HCT116 (cell line): ENCODE measurements around the gene EEFSEC. TPM values are rescaled to one million over a fixed set of nuclear protein-coding genes. Genes with fewer than 3 reads are reported as not detected.

Source experiments
- ATAC-seq: fragments of 200-7000 bp; cut with Tn5 transposase; 2 replicates; pipeline ENCODE4 v1.9.1; 2020; ENCODE audit warnings: mild to moderate bottlenecking, moderate library complexity
- BruUV-seq: library from RNA; stranded (reverse); fragments of 400-500 nt; replicated peaks from 2 replicates; lab custom pipeline; 2021; lab: Mats Ljungman, UMichigan
- CTCF ChIA-PET: fragments of 300-600 bp; sonication (Branson Sonifier 250); formaldehyde crosslinking; loops from one replicate; lab custom pipeline; 2021; ENCODE audit warnings: antibody characterized with exemption; lab: Charles Lee
- POLR2A ChIA-PET: fragments of 300-600, 350-600 bp; sonication (Branson Sonifier 250); formaldehyde crosslinking; loops from one replicate; lab custom pipeline; 2021; ENCODE audit warnings: antibody characterized with exemption; lab: Charles Lee
- RAD21 ChIA-PET, 2 experiments: fragments of 300-600 bp; sonication (Branson Sonifier 250); formaldehyde crosslinking; loops; one replicate each; lab custom pipeline; 2023; ENCODE audit warnings: low total read pairs in 2 of 2; ENCODE audit not compliant: uncharacterized antibody in 2 of 2, unreplicated experiment in 2 of 2, low non-redundant PET in 1 of 2; lab: Charles Lee
- DNase-seq: peaks from one replicate; pipeline ENCODE4 v3.0.0-alpha.2; 2010; ENCODE audit warnings: low read depth, low spot score
- H2AFZ ChIP-seq: fragments of 200-600 bp; shearing (Covaris generic), sonication (generic); 2 replicates; pipeline ENCODE4 v1.6.1; 2017; ENCODE audit warnings: low read depth, mixed run types, mixed read lengths, antibody characterized with exemption, low read length; ENCODE audit not compliant: poor library complexity, severe bottlenecking
- H3K27ac ChIP-seq: 2 replicates; pipeline ENCODE4 v1.5.1; 2012; ENCODE audit warnings: low read depth, low read length
- H3K27me3 ChIP-seq: fragments of 200-600 bp; sonication (generic); 2 replicates; pipeline ENCODE4 v1.6.1; 2016; ENCODE audit warnings: mixed run types, low read length, mixed read lengths; ENCODE audit not compliant: insufficient read depth
- H3K36me3 ChIP-seq, 2 experiments: fragments of 200-500 bp in 1 of 2; fragments of 200-600 bp in 1 of 2; sonication (Bioruptor generic) in 1 of 2; sonication (generic) in 1 of 2; 2 replicates each; pipeline versions ENCODE4 v1.5.1 to v1.6.1; 2014 to 2016; ENCODE audit warnings: low read length in 2 of 2, inconsistent platforms in 1 of 2, mixed read lengths in 1 of 2, mixed run types in 1 of 2; ENCODE audit not compliant: insufficient read depth in 2 of 2, control insufficient read depth in 1 of 2
- H3K4me1 ChIP-seq, 2 experiments: fragments of 200-600 bp in 1 of 2; sonication (generic) in 1 of 2; 2 replicates each; pipeline versions ENCODE4 v1.5.1 to v1.6.1; 2012 to 2017; ENCODE audit warnings: low read length in 2 of 2, inconsistent platforms in 1 of 2, mild to moderate bottlenecking in 1 of 2, mixed read lengths in 1 of 2, mixed run types in 1 of 2, moderate library complexity in 1 of 2; ENCODE audit not compliant: insufficient read depth in 2 of 2, control insufficient read depth in 1 of 2
- H3K4me2 ChIP-seq: fragments of 200-600 bp; sonication (generic); 2 replicates; pipeline ENCODE4 v1.6.1; 2017; ENCODE audit warnings: mixed run types, low read length, mixed read lengths
- H3K4me3 ChIP-seq, 2 experiments: fragments of 200-600 bp in 1 of 2; sonication (generic) in 1 of 2; replicated peaks in 1 of 2; 2 replicates each; pipeline ENCODE4 v1.5.1; 2011 to 2016; ENCODE audit warnings: low read length in 2 of 2, control low read depth in 1 of 2, low read depth in 1 of 2, mild to moderate bottlenecking in 1 of 2, mixed read lengths in 1 of 2, mixed run types in 1 of 2
- H3K79me2 ChIP-seq: fragments of 200-600 bp; sonication (generic); 2 replicates; pipeline ENCODE4 v1.6.1; 2017; ENCODE audit warnings: mild to moderate bottlenecking, mixed run types, low read length, moderate library complexity, mixed read lengths; ENCODE audit not compliant: insufficient read depth
- H3K9ac ChIP-seq: fragments of 200-600 bp; sonication (generic); 2 replicates; pipeline ENCODE4 v1.6.1; 2016; ENCODE audit warnings: low read length, mixed read lengths
- H3K9me2 ChIP-seq: fragments of 200-600 bp; sonication (generic), shearing (Covaris generic); 2 replicates; pipeline ENCODE4 v1.6.1; 2017; ENCODE audit warnings: mixed run types, mild to moderate bottlenecking, moderate library complexity; ENCODE audit not compliant: insufficient read depth
- H3K9me3 ChIP-seq, 2 experiments: fragments of 200-500 bp in 1 of 2; fragments of 200-600 bp in 1 of 2; sonication (Bioruptor generic) in 1 of 2; sonication (generic) in 1 of 2; 2 replicates each; pipeline ENCODE4 v1.6.1; 2014 to 2017; ENCODE audit warnings: low read length in 2 of 2, mixed read lengths in 2 of 2, inconsistent platforms in 1 of 2, low read depth in 1 of 2, mild to moderate bottlenecking in 1 of 2, mixed run types in 1 of 2, moderate library complexity in 1 of 2; ENCODE audit not compliant: control insufficient read depth in 1 of 2, insufficient read depth in 1 of 2
- H4K20me1 ChIP-seq: fragments of 200-600 bp; sonication (generic), shearing (Covaris generic); 2 replicates; pipeline ENCODE4 v1.6.1; 2017; ENCODE audit warnings: mixed run types, mild to moderate bottlenecking, moderate library complexity; ENCODE audit not compliant: insufficient read depth
- CBX3 ChIP-seq: IDR thresholded peaks from 2 replicates; pipeline ENCODE4 v1.6.1; 2012; ENCODE audit warnings: low read depth
- CEBPB ChIP-seq: IDR thresholded peaks from 2 replicates; pipeline ENCODE4 v1.6.1; 2012; ENCODE audit warnings: low read depth
- CTCF ChIP-seq, 3 experiments: fragments of 200-600 bp in 1 of 3; sonication (generic) in 1 of 3; IDR thresholded peaks in 2 of 3; conservative IDR thresholded peaks in 1 of 3; 2 replicates each; pipeline ENCODE4 v1.5.1; 2012 to 2017; ENCODE audit warnings: low read depth in 2 of 3, low read length in 2 of 3, antibody characterized with exemption in 1 of 3, borderline replicate concordance in 1 of 3, control low read depth in 1 of 3, mild to moderate bottlenecking in 1 of 3, mixed read lengths in 1 of 3, mixed run types in 1 of 3, moderate library complexity in 1 of 3; ENCODE audit not compliant: insufficient read depth in 1 of 3
- ELF1 ChIP-seq: IDR thresholded peaks from 2 replicates; pipeline ENCODE4 v1.6.1; 2012; ENCODE audit warnings: low read depth, borderline replicate concordance
- EZH2phosphoT487 ChIP-seq: fragments of 200-600 bp; IDR thresholded peaks from 2 replicates; pipeline ENCODE4 v1.6.1; 2018; ENCODE audit warnings: antibody characterized with exemption, borderline replicate concordance
- POLR2A ChIP-seq: IDR thresholded peaks from 2 replicates; pipeline ENCODE4 v1.7.0; 2011; ENCODE audit warnings: borderline replicate concordance; ENCODE audit not compliant: insufficient read depth, insufficient read length; ENCODE audit errors: extremely low read depth
- POLR2AphosphoS5 ChIP-seq: IDR thresholded peaks from 2 replicates; pipeline ENCODE4 v1.6.1; 2011; ENCODE audit warnings: mild to moderate bottlenecking, low read depth, low read length, moderate library complexity
- RAD21 ChIP-seq: IDR thresholded peaks from 2 replicates; pipeline ENCODE4 v1.6.1; 2012; ENCODE audit warnings: low read depth, mild to moderate bottlenecking
- REST ChIP-seq: IDR thresholded peaks from 2 replicates; pipeline ENCODE4 v1.6.1; 2012; ENCODE audit warnings: low read depth
- SIN3A ChIP-seq: IDR thresholded peaks from 2 replicates; pipeline ENCODE4 v1.6.1; 2012; ENCODE audit warnings: low read depth
- SP1 ChIP-seq: IDR thresholded peaks from 2 replicates; pipeline ENCODE4 v1.6.1; 2012; ENCODE audit warnings: low read depth
- TCF7L2 ChIP-seq: IDR thresholded peaks from 2 replicates; pipeline ENCODE4 v1.7.0; 2011; ENCODE audit warnings: borderline replicate concordance, inconsistent platforms; ENCODE audit not compliant: insufficient read depth, insufficient read length; ENCODE audit errors: extremely low read depth
- ZFX ChIP-seq: fragments of 450-650 bp; IDR thresholded peaks from 2 replicates; pipeline ENCODE4 v1.6.1; 2017
- intact Hi-C: fragments of 100-400 bp; cut with micrococcal nuclease; formaldehyde crosslinking; loops from 2 replicates; pipeline ENCODE4 v1.10.0; 2022
- total RNA-seq: library from RNA; stranded (reverse); gene quantifications from one replicate; pipeline ENCODE4 v1.2.1, GENCODE V29; 2021; ENCODE audit not compliant: unreplicated experiment
- TF ChIP-seq, protein P1 (sequence below): IDR thresholded peaks from 2 replicates; pipeline ENCODE4 v1.6.1; 2012

The EEFSEC gene
- total RNA-seq, 1 experiment from 2014 or later, result 16.1 TPM

GRCh38 chr3:128412180-128413002 is 259.1 kb downstream of the EEFSEC start (continued):
- no peak for TF ChIP-seq TCF7L2

DNA sequence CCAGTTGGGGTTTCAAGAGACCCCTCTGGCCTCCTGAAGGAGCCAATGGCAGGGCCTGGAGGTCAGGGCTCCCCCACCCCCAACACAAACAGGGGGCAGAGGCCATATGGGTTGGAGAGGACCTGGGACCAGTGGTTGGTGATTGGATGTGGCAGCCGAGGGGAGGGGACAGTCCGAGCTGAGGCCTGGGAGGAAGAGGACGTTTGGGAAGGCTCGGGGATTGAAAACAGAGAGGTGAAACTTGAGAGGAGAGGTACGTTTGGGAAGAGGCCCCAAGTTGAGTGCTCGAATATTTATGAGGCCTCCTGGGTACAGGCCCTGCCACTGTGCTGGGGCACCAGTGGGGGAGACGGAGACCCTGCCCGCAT is 259.7 kb downstream of the EEFSEC start:
- ChIA-PET CTCF (no interaction called here), POLR2A (no interaction called here), RAD21 (no interaction called here)
- no peak overlapping the region for H3K4me3 ChIP-seq
- H4K20me1 ChIP-seq, result no peaks in the 10 kb centered on the region; the same call in 1 of the 2 replicates
- no peak overlapping the region for H3K9ac ChIP-seq
- no peak overlapping the region for H3K4me2 ChIP-seq
- BruUV-seq, result no TSS peak
- H3K4me1 ChIP-seq, result peaks cover 25 to 51% of the 10 kb centered on the region in 2 experiments
- DNase-seq (no peak), ATAC-seq (no peak)
- H2AFZ ChIP-seq, result no peak overlapping the region
- no peak for TF ChIP-seq SIN3A
- no peak for TF ChIP-seq TCF7L2
- no peak for TF ChIP-seq SP1
- no peak for TF ChIP-seq CTCF (IDR thresholded peaks at IDR 0.05 in 2 of 3, conservative IDR thresholded peaks at IDR 0.05 in 1 of 3; ENCODE audit: borderline replicate concordance in 1 of 3, insufficient read depth in 1 of 3, low read depth in 2 of 3, low read length in 2 of 3)
- TF ChIP-seq REST, result no peak
- TF ChIP-seq, protein P1, sequence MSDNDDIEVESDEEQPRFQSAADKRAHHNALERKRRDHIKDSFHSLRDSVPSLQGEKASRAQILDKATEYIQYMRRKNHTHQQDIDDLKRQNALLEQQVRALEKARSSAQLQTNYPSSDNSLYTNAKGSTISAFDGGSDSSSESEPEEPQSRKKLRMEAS, result no peak
- no peak for TF ChIP-seq EZH2phosphoT487
- no peak for TF ChIP-seq CBX3
- no peak for TF ChIP-seq CEBPB
- TF ChIP-seq POLR2A, result no peak
- no peak for TF ChIP-seq ZFX
- no peak for TF ChIP-seq RAD21
- no peak for TF ChIP-seq POLR2AphosphoS5
- TF ChIP-seq ELF1, result no peak
- no peak overlapping the region for H3K27ac ChIP-seq
- H3K36me3 ChIP-seq, result no peaks in the 10 kb centered on the region
- no peaks in the 10 kb centered on the region for H3K79me2 ChIP-seq
- peaks cover 11% of the 10 kb centered on the region; the same call in 1 of the 2 replicates for H3K27me3 ChIP-seq
- no peaks in the 10 kb centered on the region for H3K9me2 ChIP-seq
- no peaks in the 10 kb centered on the region for H3K9me3 ChIP-seq
- intact Hi-C loops, result no loop called here
